AG20443 (cell line): ENCODE measurements around the gene IDH3G.

Source experiments
- DNase-seq: peaks from one replicate; pipeline ENCODE4 v3.0.0; 2012; ENCODE audit warnings: low spot score, mixed read lengths

The IDH3G gene

DNA sequence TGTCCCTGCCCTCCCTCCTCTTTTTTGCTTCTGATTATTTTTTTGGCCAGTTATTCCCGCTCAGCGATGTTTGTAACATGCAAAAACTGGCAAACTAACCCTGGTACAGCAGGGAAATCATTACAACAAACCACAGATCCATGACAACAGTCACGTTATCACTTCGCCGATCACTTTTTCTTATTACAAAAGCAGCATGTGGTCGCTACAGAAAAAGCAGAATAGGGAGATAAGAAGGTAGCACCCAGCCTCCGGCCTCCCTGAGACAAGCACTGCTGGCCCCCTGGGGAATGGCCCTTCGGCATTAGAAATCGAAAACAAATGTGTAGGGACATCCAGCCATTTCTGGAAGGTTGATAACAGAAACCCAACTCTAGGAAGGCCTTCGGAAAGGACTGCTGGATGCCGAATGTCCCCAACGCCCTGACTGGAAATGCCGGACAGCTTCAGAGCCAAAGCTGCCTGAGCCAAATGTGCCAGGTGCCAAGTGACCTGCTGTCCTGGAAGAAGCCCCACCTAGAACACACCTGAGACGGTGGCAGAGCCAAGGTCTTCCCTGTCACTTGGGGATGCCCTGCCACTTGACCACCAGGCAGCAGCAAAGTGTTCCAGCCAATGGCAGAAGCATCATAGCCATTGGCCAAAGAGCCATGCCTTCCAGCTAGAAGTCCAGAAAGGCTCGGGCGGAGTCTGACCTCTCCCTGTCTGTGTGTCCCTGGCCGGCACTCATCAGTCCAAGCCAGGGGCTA lies 2.9 kb downstream of the IDH3G start:
- DNase-seq, result no peak

DNA sequence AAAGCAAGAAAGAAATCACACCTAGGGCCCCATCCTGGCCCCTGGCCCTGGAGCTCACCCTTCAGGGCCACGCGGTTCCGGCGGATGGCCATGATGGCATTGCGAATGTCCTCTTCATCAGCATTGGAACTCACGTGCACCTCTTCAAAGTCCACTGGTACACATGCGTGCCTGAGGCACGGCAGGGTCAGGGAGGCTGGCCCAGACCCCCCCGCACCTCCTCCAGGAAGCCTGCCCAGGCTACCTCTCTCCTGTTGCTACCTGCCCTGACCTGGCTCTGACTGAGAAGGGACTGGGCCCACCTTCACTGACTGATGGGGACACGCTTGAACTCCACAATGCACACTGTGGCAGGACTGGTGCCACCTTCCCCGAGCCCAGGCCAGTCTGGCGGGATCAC lies 4.5 kb downstream of the IDH3G start:
- no peak for DNase-seq

GRCh38 chrX:153786669-153787068 lies 7.5 kb downstream of the IDH3G start:
- no peak for DNase-seq

- no peak for DNase-seq
Measured at GRCh38 chrX:153784325-153784967, 9.7 kb downstream of the IDH3G start.

DNA sequence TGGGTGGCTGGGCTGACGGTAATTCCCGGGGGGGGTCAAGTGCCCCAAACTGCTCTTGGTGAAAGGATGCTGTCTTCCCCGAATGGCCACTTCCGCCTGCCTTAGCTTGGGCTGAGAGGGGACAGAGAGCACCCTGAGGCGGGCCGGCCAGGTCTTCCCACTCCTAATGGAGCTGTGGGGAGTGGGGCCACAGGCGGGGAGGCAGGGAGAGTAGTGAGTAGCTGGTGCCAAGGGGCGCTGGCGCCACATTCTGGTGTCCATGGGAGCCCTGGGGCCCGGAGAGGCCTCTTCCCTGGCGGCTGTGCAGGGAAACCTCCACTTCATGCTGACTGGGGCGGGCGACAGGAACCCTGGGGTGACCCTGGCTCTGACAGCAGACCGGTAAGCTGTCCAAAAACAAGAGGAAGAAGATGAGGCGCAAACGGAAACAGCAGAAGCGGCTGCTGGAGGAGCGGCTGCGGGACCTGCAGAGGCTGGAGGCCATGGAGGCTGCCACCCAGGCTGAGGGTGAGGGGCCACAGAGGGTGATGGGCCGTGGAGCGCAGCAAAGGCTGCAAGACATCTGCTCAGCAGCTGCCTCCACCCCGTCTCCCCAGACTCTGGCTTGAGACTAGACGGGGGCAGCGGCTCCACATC lies 10.7 kb downstream of the IDH3G start:
- DNase-seq, result no peak

DNA sequence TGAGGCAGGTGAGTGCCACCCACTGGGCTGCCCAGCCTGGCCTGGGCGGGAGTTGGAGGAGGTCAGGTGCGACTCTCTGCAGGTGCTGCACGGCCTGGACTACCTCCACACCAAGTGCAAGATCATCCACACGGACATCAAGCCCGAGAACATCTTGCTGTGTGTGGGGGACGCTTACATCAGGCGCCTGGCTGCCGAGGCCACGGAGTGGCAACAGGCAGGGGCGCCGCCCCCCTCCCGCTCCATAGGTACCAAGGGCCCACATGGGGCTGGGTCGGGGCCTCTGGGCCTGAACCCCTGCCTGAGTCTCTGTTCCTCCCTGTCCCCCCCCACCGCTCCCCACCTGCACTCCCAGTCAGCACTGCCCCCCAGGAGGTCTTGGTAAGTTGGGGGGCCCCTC lies 11.3 kb downstream of the IDH3G start:
- DNase-seq, result no peak

DNA sequence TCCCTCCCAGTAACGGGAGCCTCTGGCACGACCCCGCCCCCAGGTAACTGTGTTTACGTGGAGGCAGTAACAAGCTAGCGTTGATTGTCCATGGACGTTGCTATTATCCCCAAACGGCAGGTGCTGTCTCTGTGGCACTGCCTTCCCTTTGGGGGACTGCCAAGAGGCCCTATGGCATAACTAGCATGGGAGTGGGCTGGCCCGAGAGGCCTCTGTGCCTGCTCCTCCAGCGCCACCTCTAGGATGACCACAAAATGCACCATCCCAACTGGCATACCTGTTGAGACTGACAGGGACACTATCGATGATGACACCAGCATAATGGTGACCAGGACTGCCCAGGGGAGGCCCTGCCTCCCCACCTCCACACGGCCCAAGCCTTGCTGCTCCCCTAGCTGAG lies 11.9 kb downstream of the IDH3G start:
- DNase-seq, result no peak

DNA sequence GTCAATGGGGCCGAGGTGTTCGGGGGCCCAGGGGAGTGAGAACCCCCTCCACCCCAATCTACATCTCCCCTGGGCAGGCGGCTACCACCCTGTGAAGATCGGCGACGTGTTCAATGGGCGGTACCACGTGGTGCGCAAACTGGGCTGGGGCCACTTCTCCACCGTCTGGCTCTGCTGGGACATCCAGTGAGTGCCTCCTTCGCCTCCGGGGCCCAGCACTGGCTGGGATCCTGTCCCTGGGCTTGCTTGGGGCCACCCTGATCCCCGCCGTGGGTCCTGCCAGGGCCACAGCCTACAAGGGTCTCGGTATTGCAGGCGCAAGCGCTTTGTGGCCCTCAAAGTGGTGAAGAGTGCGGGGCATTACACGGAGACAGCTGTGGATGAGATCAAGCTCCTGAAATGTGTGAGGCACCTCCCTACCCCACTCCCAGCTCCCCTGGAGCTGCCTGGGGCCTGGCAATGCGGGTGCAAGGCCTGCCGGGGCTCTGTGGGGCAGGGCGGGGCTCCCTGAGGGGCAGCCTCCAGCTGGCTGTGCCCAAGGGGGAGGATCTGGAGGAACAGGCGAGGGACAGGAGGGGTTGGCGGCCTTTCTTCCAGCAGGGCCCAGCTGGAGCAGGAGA lies 12.6 kb downstream of the IDH3G start:
- DNase-seq, result peak; percentile 39

- DNase-seq, result peak; percentile 51
Measured at GRCh38 chrX:153780678-153781427, 13.3 kb downstream of the IDH3G start, which contains the start of gene SRPK3. TSS of gene SRPK3 (plus strand) at chrX:153781041. CDS start at chrX:153781087, 46 bp downstream.

DNA sequence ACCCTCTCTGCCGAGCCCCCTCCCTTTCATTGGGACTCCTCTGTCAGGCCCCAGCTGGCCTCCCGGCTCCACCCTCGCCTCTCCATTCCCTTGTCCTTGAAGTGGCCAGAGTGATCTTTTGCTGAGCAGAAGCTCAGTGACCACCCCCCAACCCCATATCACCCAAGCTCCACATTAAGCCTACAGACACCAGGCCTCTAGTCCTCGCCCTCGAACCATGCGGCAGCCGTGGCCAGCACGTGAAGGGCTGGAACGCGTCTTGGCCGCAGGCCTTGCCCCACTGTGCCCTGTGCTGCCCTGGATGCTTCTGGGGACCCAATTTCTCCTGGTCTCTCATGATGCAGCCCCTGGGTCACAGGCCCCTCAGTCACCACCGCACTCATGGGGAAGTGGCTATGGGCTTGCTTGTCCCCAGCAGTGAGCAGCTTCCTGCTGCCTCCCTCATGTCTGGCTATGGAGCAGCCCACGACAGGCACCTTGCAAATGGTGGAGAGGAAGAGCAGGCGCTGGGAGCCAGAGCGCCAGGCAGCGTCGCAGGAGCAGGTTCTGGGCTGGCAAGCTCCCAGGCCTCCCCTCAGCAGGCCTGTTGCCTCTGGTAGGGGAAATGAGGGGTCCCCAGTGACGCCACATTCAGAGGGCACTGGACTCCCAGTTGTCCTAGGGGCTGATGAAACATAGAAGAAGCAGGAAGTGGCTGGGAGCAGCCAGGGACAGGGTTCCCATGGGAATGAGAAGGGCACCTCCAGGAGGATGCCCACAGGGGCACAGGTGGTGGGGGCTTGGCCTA lies 14.1 kb downstream of the IDH3G start:
- no peak for DNase-seq

- no peak for DNase-seq
Measured at GRCh38 chrX:153778684-153779101, 15.5 kb downstream of the IDH3G start.

GRCh38 chrX:153778181-153778580 lies 16.0 kb downstream of the IDH3G start:
- no peak for DNase-seq

DNA sequence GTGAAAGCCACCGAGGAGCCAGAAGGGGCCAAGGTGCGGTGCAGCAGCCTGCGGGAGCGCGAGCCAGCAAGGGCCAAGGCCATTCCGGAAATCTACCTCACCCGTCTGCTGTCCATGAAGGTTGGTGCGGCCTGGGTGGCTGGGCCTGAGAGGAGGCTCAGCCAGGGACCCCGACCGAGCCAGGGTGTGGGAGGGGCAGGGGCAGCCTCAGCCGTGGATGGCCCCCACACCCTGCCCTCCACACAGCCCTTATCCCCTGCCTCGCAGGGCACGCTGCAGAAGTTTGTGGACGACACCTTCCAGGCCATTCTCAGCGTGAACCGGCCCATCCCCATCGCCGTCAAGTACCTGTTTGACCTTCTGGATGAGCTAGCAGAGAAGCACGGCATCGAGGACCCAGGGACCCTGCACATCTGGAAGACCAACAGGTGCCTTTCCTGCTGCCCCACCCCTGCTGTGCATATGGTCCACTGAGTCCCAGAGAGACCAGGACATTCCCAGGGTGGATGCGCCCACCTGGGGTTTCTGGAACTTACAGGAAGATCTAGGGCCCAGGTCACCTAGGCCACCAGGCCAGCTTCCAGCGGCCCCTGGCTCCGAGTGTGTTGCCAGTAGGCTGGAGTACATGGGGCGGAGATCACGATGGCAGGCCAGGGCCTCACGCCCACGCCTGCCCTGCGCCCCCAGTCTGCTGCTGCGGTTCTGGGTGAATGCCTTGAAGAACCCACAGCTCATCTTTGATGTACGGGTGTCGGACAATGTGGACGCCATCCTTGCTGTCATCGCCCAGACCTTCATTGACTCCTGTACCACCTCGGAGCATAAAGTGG lies 16.7 kb downstream of the IDH3G start:
- DNase-seq, result no peak

DNA sequence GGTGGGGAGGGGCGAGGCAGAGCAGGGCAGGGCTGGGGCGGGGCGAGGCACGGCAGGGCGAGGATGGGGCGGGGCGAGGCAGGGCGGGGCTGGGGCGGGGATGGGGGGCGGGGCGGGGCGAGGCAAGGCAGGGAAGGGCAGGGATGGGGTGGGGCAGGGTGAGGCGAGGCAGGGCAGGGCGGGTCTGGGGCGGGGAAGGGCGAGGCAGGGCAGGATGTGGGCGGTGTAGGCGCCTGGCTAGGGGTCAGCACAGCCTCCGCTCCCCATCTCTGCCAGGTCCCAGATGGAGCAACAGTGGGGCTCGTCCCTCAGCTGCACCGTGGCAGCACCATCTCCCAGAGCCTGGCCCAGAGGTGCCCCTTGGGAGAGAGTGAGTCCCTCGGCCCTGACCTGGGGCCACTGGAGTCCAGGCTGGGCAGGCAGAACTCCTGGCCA lies 17.5 kb downstream of the IDH3G start:
- no peak for DNase-seq

DNA sequence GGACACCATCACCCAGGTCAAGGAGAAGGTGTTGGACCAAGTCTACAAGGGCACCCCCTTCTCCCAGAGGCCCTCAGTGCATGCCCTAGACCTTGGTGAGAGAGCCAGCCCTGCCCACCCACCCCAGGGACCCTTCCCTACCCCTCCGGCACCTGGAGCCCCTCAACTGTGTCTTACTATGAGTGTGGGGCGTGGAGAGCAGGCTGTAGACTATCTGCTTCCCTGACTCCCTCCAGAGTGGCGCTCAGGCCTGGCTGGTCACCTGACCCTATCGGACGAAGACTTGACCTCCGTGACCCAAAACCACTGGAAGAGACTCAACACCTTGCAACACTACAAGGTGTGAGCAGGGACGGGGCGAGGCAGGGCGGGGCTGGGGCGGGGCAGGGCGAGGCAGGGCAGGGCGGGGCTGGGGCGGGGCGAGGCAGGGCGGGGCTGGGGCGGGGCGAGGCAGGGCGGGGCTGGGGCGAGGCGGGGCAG lies 18.0 kb downstream of the IDH3G start:
- DNase-seq, result no peak

DNA sequence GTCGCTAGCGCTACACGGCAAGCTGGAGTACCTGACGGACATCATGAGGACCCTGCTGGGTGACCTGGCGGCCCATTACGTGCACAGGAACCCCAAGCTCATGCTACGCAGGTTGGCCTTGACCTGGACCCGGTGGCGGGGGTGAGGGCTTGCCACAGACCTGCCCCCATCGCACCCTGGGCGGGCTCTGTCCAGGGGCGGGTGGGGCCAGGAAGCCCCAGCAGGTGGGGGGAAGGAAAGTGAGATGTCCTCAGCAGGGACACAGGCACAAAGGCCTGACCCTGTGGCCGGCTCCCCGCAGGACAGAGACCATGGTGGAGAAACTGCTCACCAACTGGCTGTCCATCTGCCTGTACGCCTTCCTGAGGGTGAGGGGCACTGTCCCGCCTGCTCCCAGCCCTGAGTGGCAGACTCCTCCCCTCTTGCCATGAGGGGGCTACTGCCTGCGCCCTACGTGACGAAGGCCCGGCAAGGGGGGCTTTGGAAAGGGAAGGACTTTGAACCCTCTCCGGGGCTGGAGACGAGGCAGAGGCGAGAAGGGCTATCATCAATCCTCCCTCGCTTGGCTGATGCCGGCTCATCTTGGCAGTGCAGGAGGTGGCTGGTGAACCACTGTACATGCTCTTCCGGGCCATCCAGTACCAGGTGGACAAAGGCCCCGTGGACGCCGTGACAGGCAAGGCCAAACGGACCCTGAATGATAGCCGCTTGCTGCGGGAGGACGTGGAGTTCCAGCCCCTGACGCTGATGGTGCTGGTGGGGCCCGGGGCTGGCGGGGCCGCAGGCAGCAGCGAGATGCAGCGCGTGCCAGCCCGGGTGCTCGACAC lies 18.7 kb downstream of the IDH3G start:
- DNase-seq, result no peak

- no peak for DNase-seq
Measured at GRCh38 chrX:153774576-153775292, 19.4 kb downstream of the IDH3G start.

GRCh38 chrX:153773741-153774575 lies 20.2 kb downstream of the IDH3G start:
- DNase-seq, result no peak
